Peyer's patch (tissue), 4 donors: ENCODE data around the gene EIF3J. TPM values are rescaled to one million over a fixed set of nuclear protein-coding genes. Genes with fewer than 3 reads are reported as not detected.

Experiments used
- DNase-seq, 3 donors: peaks; one replicate each; pipeline ENCODE4 v3.0.0-alpha.2; 2017 to 2019
- H3K27ac ChIP-seq, 4 donors: fragments of 200-600 bp; sonication (generic); one replicate each; pipeline ENCODE4 v1.5.1; 2016 to 2019
- H3K27me3 ChIP-seq, 2 donors: fragments of 200-600 bp; sonication (generic); one replicate each; pipeline ENCODE4 v1.5.1; 2019
- H3K36me3 ChIP-seq, 3 donors: fragments of 200-600 bp; sonication (generic); one replicate each; pipeline ENCODE4 v1.5.1; 2016 to 2019
- H3K4me1 ChIP-seq, 4 donors: fragments of 200-600 bp; sonication (generic); one replicate each; pipeline ENCODE4 v1.5.1; 2016 to 2019
- H3K4me3 ChIP-seq, 4 donors: fragments of 200-600 bp; sonication (generic); 1 replicate in 3 of 4; 2 replicates in 1 of 4; pipeline ENCODE4 v1.5.1; 2016 to 2019; ENCODE audit warnings: mild to moderate bottlenecking in 1 of 4
- H3K9me3 ChIP-seq, 4 donors: fragments of 200-600 bp; sonication (generic); one replicate each; pipeline ENCODE4 v1.5.1; 2016 to 2019; ENCODE audit warnings: mild to moderate bottlenecking in 1 of 4
- CTCF ChIP-seq, 6 experiments: fragments of 450-650 bp in 4 of 6; fragments of 200-600 bp in 2 of 6; sonication (generic) in 1 of 6; IDR thresholded peaks; one replicate each; pipeline ENCODE4 v1.5.1; 2017 to 2019; ENCODE audit warnings: antibody characterized with exemption in 6 of 6, mild to moderate bottlenecking in 3 of 6, moderate library complexity in 1 of 6
- POLR2A ChIP-seq, 2 donors: fragments of 450-650 bp; IDR thresholded peaks; one replicate each; pipeline ENCODE4 v1.5.1; 2017; ENCODE audit warnings: antibody characterized with exemption in 2 of 2, mild to moderate bottlenecking in 2 of 2, moderate library complexity in 2 of 2
- total RNA-seq, 4 donors: library from RNA; depleted of rRNA; stranded (reverse); fragments of >200 nt; gene quantifications; one replicate each; pipeline ENCODE4 v1.1.0, GENCODE V29; 2016

EIF3J gene
- total RNA-seq, 4 donors from 2014 or later: 28.0 to 88.3 (median 48.3) TPM

GRCh38 chr15:44606740-44607139 lies 69.8 kb downstream of the EIF3J start:
- Histone ChIP-seq H3K4me1 (no peaks in the 10 kb centered on the region), H3K36me3 (peaks cover 0 to 85% (median 0%) of the 10 kb centered on the region in 3 donors), H3K27ac (no peak overlapping the region), H3K9me3 (no peaks in the 10 kb centered on the region), H3K27me3 (no peaks in the 10 kb centered on the region), H3K4me3 (no peak overlapping the region)
- TF ChIP-seq CTCF (IDR thresholded peaks at IDR 0.05) (no peak), POLR2A (IDR thresholded peaks at IDR 0.05) (no peak)
- DNase-seq: no peak

Other genes starting within 250 kb of the EIF3J start
- gene GOLM2, start 248.4 kb upstream of the EIF3J start, total RNA-seq: 10 to 100 TPM; 34.1 to 57.4 (median 43.7) TPM
- gene CTDSPL2, start 109.5 kb upstream of the EIF3J start, total RNA-seq: 100 to 1,000 TPM in 1 of 4 donors, 10 to 100 TPM in 3; 56.1 to 155 (median 87.7) TPM
- gene SPG11, start 126.5 kb downstream of the EIF3J start, total RNA-seq: 100 to 1,000 TPM; 125 to 215 (median 167) TPM
- gene PATL2, start 174.2 kb downstream of the EIF3J start, total RNA-seq: 10 to 100 TPM in 2 of 4 donors, 1 to 10 TPM in 2; 4.0 to 35.5 (median 9.5) TPM
- gene B2M, start 174.4 kb downstream of the EIF3J start, total RNA-seq: over 10,000 TPM in 1 of 4 donors, 1,000 to 10,000 TPM in 3; 2,244 to 13,999 (median 5,894) TPM
- 10 to 100 TPM in 2 of 4 donors, 1 to 10 TPM in 2; 6.7 to 11.7 (median 8.9) TPM for gene TRIM69, start 199.4 kb downstream of the EIF3J start, total RNA-seq